Endothelial cell of umbilical vein (primary cell): ENCODE results near the gene PGF. TPM values are rescaled to one million over a fixed set of nuclear protein-coding genes. Genes with fewer than 3 reads are reported as not detected.

Experiments
- BruUV-seq: library from RNA; stranded (reverse); fragments of 400-500 nt; replicated peaks from 2 replicates; lab custom pipeline; 2021; lab: Mats Ljungman, UMichigan
- CTCF ChIA-PET: fragments of 300-600, 350-600 bp; sonication (Branson Sonifier 250); formaldehyde crosslinking; loops from one replicate; lab custom pipeline; 2021; ENCODE audit warnings: antibody characterized with exemption, inconsistent platforms; lab: Charles Lee
- POLR2A ChIA-PET: fragments of 300-600, 350-600 bp; sonication (Branson Sonifier 250); formaldehyde crosslinking; loops from one replicate; lab custom pipeline; 2021; ENCODE audit warnings: antibody characterized with exemption, inconsistent platforms; lab: Charles Lee
- DNase-seq: peaks from one replicate; pipeline ENCODE4 v3.0.0-alpha.2; 2011; ENCODE audit warnings: low read depth, low spot score
- FAIRE-seq: peaks from 2 replicates; lab custom pipeline; 2011; peaks lifted over from hg19 to GRCh38; lab: Jason Lieb, UNC
- H2AFZ ChIP-seq: 2 replicates; pipeline ENCODE4 v1.6.0; 2012; ENCODE audit warnings: low read depth, low read length, control low read depth, inconsistent platforms
- H3K27ac ChIP-seq: 2 replicates; pipeline ENCODE4 v1.5.1; 2011; ENCODE audit warnings: low read depth, mild to moderate bottlenecking, control low read depth, low read length, moderate library complexity; ENCODE audit not compliant: insufficient read depth
- H3K27me3 ChIP-seq, 2 experiments: 2 replicates each; pipeline versions ENCODE4 v1.6.0 to v1.6.1; 2011; ENCODE audit warnings: low read length in 2 of 2, mixed read lengths in 1 of 2; ENCODE audit not compliant: control insufficient read depth in 2 of 2, insufficient read depth in 2 of 2
- H3K36me3 ChIP-seq, 2 experiments: 2 replicates in 1 of 2; 3 replicates in 1 of 2; pipeline ENCODE4 v1.5.1; 2011; ENCODE audit warnings: low read length in 2 of 2, mild to moderate bottlenecking in 1 of 2, moderate library complexity in 1 of 2; ENCODE audit not compliant: control insufficient read depth in 2 of 2, insufficient read depth in 2 of 2; ENCODE audit errors: extremely low read depth in 1 of 2
- H3K4me1 ChIP-seq: 3 replicates; pipeline ENCODE4 v1.5.1; 2011; ENCODE audit warnings: mild to moderate bottlenecking, low read length; ENCODE audit not compliant: control insufficient read depth, insufficient read depth; ENCODE audit errors: extremely low read depth
- H3K4me2 ChIP-seq: 2 replicates; pipeline ENCODE4 v1.6.1; 2011; ENCODE audit warnings: low read length, control low read depth, mixed read lengths; ENCODE audit not compliant: insufficient read depth
- H3K4me3 ChIP-seq, 3 experiments: fragments of 200-600 bp in 1 of 3; sonication (generic), shearing (Covaris generic) in 1 of 3; replicated peaks in 1 of 3; 2 replicates each; pipeline ENCODE4 v1.5.1; 2011 to 2016; ENCODE audit warnings: control low read depth in 3 of 3, low read length in 3 of 3, mild to moderate bottlenecking in 2 of 3, inconsistent platforms in 1 of 3, low read depth in 1 of 3, moderate library complexity in 1 of 3; ENCODE audit not compliant: insufficient read depth in 1 of 3
- H3K79me2 ChIP-seq: 2 replicates; pipeline ENCODE4 v1.6.0; 2012; ENCODE audit warnings: low read length, inconsistent platforms; ENCODE audit not compliant: control insufficient read depth, insufficient read depth
- H3K9ac ChIP-seq: replicated peaks from 2 replicates; pipeline ENCODE3; 2011; ENCODE audit warnings: low read length, control low read depth; ENCODE audit not compliant: insufficient read depth; ENCODE audit errors: extremely low read depth
- H3K9me1 ChIP-seq: replicated peaks from 3 replicates; pipeline ENCODE4 v1.6.0; 2011; ENCODE audit warnings: mild to moderate bottlenecking, low read length; ENCODE audit not compliant: control insufficient read depth, insufficient read depth; ENCODE audit errors: extremely low read depth
- H3K9me3 ChIP-seq: replicated peaks from 2 replicates; pipeline ENCODE4 v1.5.1; 2012; ENCODE audit warnings: low read length, inconsistent platforms; ENCODE audit not compliant: control insufficient read depth, insufficient read depth
- H4K20me1 ChIP-seq: replicated peaks from 2 replicates; pipeline ENCODE3; 2011; ENCODE audit warnings: mild to moderate bottlenecking, low read length; ENCODE audit not compliant: control insufficient read depth, insufficient read depth; ENCODE audit errors: extremely low read depth
- EZH2 ChIP-seq: IDR thresholded peaks from 2 replicates; pipeline ENCODE4 v1.6.1; 2012; ENCODE audit warnings: borderline replicate concordance, low read depth, mild to moderate bottlenecking, moderate library complexity, low read length, inconsistent platforms; ENCODE audit not compliant: severe bottlenecking
- FOS ChIP-seq: IDR thresholded peaks from 2 replicates; pipeline ENCODE4 v1.6.1; 2011; ENCODE audit warnings: mild to moderate bottlenecking, low read length, moderate library complexity, borderline replicate concordance; ENCODE audit not compliant: insufficient read depth
- GATA2 ChIP-seq: IDR thresholded peaks from 2 replicates; pipeline ENCODE4 v1.7.0; 2011; ENCODE audit warnings: low read depth, mild to moderate bottlenecking, moderate library complexity, mixed read lengths, low read length; ENCODE audit not compliant: insufficient read length, insufficient read depth
- JUN ChIP-seq: IDR thresholded peaks from 2 replicates; pipeline ENCODE4 v1.6.1; 2011; ENCODE audit warnings: borderline replicate concordance, low read depth; ENCODE audit not compliant: insufficient read length, insufficient read depth
- MYC ChIP-seq: IDR thresholded peaks from one replicate; pipeline ENCODE4 v1.6.1; 2011; ENCODE audit warnings: mild to moderate bottlenecking, low read depth, low read length
- POLR2A ChIP-seq: IDR thresholded peaks from 2 replicates; pipeline ENCODE4 v1.6.1; 2012; ENCODE audit warnings: low read depth, mild to moderate bottlenecking, control low read depth, low read length
- POLR2AphosphoS5 ChIP-seq: IDR thresholded peaks from 2 replicates; pipeline ENCODE4 v1.6.1; 2012; ENCODE audit warnings: low read depth, mild to moderate bottlenecking, control low read depth, low read length, moderate library complexity; ENCODE audit not compliant: insufficient read depth
- dilution Hi-C: fragments of 300-500 bp; cut with MboI; formaldehyde crosslinking; loops from one replicate; pipeline ENCODE4 v1.15.0; 2019; ENCODE audit warnings: low sequenced_read_pairs; ENCODE audit not compliant: extremely low pct_ligation_motif_present
- intact Hi-C: fragments of 100-400 bp; cut with micrococcal nuclease; formaldehyde crosslinking; loops from one replicate; pipeline ENCODE4 v1.10.0; 2022
- polyA plus RNA-seq, 4 experiments: library from polyadenylated mRNA; depleted of rRNA in 3 of 4; stranded (reverse) in 3 of 4; unstranded in 1 of 4; fragments of >200 nt; gene quantifications; 2 replicates each; pipeline versions ENCODE4 v1.2.1 to v1.2.3, GENCODE V29; 2011 to 2012; ENCODE audit warnings: missing spikeins in 1 of 4
- total RNA-seq: library from RNA; stranded (reverse); gene quantifications from 2 replicates; pipeline ENCODE4 v1.2.3, GENCODE V29; 2021
- TF ChIP-seq, protein P1 (sequence below): IDR thresholded peaks from 2 replicates; pipeline ENCODE4 v1.6.1; 2011; ENCODE audit not compliant: insufficient read depth, insufficient read length
- TF ChIP-seq, protein P2 (sequence below), 2 donors: IDR thresholded peaks; 1 replicate in 1 of 2; 2 replicates in 1 of 2; pipeline ENCODE4 v1.5.1; 2011; ENCODE audit warnings: low read length in 2 of 2, mild to moderate bottlenecking in 2 of 2, moderate library complexity in 2 of 2, control low read depth in 1 of 2, inconsistent platforms in 1 of 2, low read depth in 1 of 2; ENCODE audit not compliant: insufficient read depth in 1 of 2; ENCODE audit errors: extremely low read depth in 1 of 2

Gene PGF
- total and polyA plus RNA-seq, 2 donors (not counting 3 experiments of a cell fraction or from before 2014, with no cell fraction given), result 89.0 to 206 TPM

- ChIA-PET POLR2A (interaction anchor here (1.0 kb wide), 1 partner anchor 20 kb away, joined by 4 read pairs; the partner anchor contains the start of gene PGF), CTCF (interaction anchor here (0.7 to 3.4 kb wide), 4 partner anchors 8 to 20 kb away, joined by 3 to 15 read pairs (median 4); partner anchors contain the start of gene PGF)
- H3K4me2 ChIP-seq, result no peak overlapping the region
- no peaks in the 10 kb centered on the region for H4K20me1 ChIP-seq
- peaks cover 30% of the 10 kb centered on the region for H3K4me1 ChIP-seq
- H3K9me3 ChIP-seq, result no peaks in the 10 kb centered on the region
- DNase-seq (no peak), FAIRE-seq (no peak)
- intact Hi-C loops, result no loop called here
- H3K9ac ChIP-seq, result no peak overlapping the region
- TF ChIP-seq FOS, result no peak
- no peak for TF ChIP-seq EZH2
- TF ChIP-seq, protein P1, sequence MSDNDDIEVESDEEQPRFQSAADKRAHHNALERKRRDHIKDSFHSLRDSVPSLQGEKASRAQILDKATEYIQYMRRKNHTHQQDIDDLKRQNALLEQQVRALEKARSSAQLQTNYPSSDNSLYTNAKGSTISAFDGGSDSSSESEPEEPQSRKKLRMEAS, result no peak
- no peak for TF ChIP-seq POLR2A
- TF ChIP-seq MYC, result no peak
- TF ChIP-seq, protein P2, sequence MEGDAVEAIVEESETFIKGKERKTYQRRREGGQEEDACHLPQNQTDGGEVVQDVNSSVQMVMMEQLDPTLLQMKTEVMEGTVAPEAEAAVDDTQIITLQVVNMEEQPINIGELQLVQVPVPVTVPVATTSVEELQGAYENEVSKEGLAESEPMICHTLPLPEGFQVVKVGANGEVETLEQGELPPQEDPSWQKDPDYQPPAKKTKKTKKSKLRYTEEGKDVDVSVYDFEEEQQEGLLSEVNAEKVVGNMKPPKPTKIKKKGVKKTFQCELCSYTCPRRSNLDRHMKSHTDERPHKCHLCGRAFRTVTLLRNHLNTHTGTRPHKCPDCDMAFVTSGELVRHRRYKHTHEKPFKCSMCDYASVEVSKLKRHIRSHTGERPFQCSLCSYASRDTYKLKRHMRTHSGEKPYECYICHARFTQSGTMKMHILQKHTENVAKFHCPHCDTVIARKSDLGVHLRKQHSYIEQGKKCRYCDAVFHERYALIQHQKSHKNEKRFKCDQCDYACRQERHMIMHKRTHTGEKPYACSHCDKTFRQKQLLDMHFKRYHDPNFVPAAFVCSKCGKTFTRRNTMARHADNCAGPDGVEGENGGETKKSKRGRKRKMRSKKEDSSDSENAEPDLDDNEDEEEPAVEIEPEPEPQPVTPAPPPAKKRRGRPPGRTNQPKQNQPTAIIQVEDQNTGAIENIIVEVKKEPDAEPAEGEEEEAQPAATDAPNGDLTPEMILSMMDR (IDR thresholded peaks at IDR 0.05; ENCODE audit: extremely low read depth in 1 of 2, insufficient read depth in 1 of 2, low read depth in 1 of 2, low read length in 2 of 2), result no peak
- no peak for TF ChIP-seq GATA2
- no peak for TF ChIP-seq POLR2AphosphoS5
- TF ChIP-seq JUN, result no peak
- no peaks in the 10 kb centered on the region for H3K9me1 ChIP-seq
- H3K27ac ChIP-seq, result no peak overlapping the region
- H2AFZ ChIP-seq, result no peak overlapping the region
- no peaks in the 10 kb centered on the region for H3K36me3 ChIP-seq
- H3K27me3 ChIP-seq, result no peaks in the 10 kb centered on the region
- H3K79me2 ChIP-seq, result no peaks in the 10 kb centered on the region
- dilution Hi-C loops, result no loop called here
- no peak overlapping the region for H3K4me3 ChIP-seq
- no TSS peak for BruUV-seq
Observed at GRCh38 chr14:74975059-74975810, 19.8 kb upstream of the PGF start.
